Osteoblast (primary cell): ENCODE measurements around the gene TLCD1. TPM values are rescaled to one million over a fixed set of nuclear protein-coding genes. Genes with fewer than 3 reads are reported as not detected.

Source experiments
- DNase-seq: peaks from one replicate; pipeline ENCODE4 v3.0.0; 2011; ENCODE audit warnings: low spot score, mixed read lengths; ENCODE audit not compliant: insufficient read length; ENCODE audit errors: missing footprints
- H2AFZ ChIP-seq: 2 replicates; pipeline ENCODE4 v1.6.0; 2011; ENCODE audit warnings: mild to moderate bottlenecking, low read length
- H3K27ac ChIP-seq: 2 replicates; pipeline ENCODE4 v1.5.1; 2011; ENCODE audit warnings: mild to moderate bottlenecking, low read depth, low read length, moderate library complexity
- H3K27me3 ChIP-seq: 2 replicates; pipeline ENCODE4 v1.6.0; 2012; ENCODE audit warnings: mild to moderate bottlenecking, control low read depth, inconsistent platforms, low read length, moderate library complexity; ENCODE audit not compliant: insufficient read depth
- H3K36me3 ChIP-seq: 2 replicates; pipeline ENCODE4 v1.5.1; 2011; ENCODE audit warnings: mild to moderate bottlenecking, low read length, control low read depth, moderate library complexity; ENCODE audit not compliant: insufficient read depth
- H3K4me1 ChIP-seq: 2 replicates; pipeline ENCODE4 v1.5.1; 2011; ENCODE audit warnings: mild to moderate bottlenecking, low read length, control low read depth, moderate library complexity; ENCODE audit not compliant: insufficient read depth
- H3K4me2 ChIP-seq: 2 replicates; pipeline ENCODE4 v1.6.0; 2011; ENCODE audit warnings: mild to moderate bottlenecking, low read length; ENCODE audit not compliant: insufficient read depth
- H3K4me3 ChIP-seq: fragments of 200-600 bp; sonication (generic); 3 replicates; pipeline ENCODE4 v1.5.1; 2012; ENCODE audit warnings: mild to moderate bottlenecking, low read length, inconsistent platforms; ENCODE audit not compliant: insufficient read depth
- H3K79me2 ChIP-seq: 2 replicates; pipeline ENCODE4 v1.6.0; 2012; ENCODE audit warnings: mild to moderate bottlenecking, low read length, control low read depth, inconsistent platforms; ENCODE audit not compliant: insufficient read depth
- H3K9me3 ChIP-seq: 2 replicates; pipeline ENCODE4 v1.5.1; 2011; ENCODE audit warnings: low read depth, low read length, control low read depth
- H4K20me1 ChIP-seq: 2 replicates; pipeline ENCODE4 v1.6.0; 2012; ENCODE audit warnings: mild to moderate bottlenecking, low read length, control low read depth; ENCODE audit not compliant: insufficient read depth
- total RNA-seq: library from RNA; depleted of rRNA; stranded (reverse); fragments of >200 nt; gene quantifications from 2 replicates; pipeline ENCODE4 v1.2.3, GENCODE V29; 2012
- TF ChIP-seq, protein P1 (sequence below): IDR thresholded peaks from 2 replicates; pipeline ENCODE4 v1.5.1; 2011; ENCODE audit warnings: mild to moderate bottlenecking, low read depth, low read length, moderate library complexity; ENCODE audit errors: extremely low read depth

The TLCD1 gene, protein sequence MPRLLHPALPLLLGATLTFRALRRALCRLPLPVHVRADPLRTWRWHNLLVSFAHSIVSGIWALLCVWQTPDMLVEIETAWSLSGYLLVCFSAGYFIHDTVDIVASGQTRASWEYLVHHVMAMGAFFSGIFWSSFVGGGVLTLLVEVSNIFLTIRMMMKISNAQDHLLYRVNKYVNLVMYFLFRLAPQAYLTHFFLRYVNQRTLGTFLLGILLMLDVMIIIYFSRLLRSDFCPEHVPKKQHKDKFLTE
- total RNA-seq = 3.2 and 4.0 TPM in 2 replicates

DNA sequence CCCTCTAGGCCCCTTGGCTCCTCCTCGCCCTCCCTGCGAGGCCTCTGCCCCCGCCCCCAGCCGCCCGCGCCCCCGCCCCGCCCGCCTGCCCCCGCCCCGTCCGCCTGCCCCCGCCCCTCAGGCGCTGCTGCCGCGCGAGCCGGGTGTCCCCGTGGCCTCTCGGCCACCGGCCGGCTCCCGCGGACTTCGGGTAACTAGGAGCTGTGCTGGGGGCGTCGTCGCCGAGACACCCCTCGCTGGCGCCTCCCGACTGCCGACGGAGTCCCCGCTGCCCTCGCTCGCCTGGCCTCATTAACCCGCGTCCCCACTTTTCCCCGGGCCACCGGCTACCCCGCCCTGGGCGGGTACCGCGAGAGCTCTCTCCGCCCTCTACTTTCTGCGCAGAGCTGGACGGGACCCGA lies at the start of gene TLCD1:
TLCD1 (minus strand) TSS at position 8 of the 401 bp plus-strand sequence. CDS start 136 bp downstream, outside the sequence.
- Histone ChIP-seq H3K36me3 (peaks cover 38% of the 10 kb centered on the region), H3K4me2 (peak within 1 kb of the TSS; percentile 100), H3K27ac (peak within 1 kb of the TSS; percentile 51), H3K4me3 (peak within 1 kb of the TSS; percentile 79), H3K9me3 (no peaks in the 10 kb centered on the region), H3K27me3 (no peaks in the 10 kb centered on the region), H3K79me2 (peaks cover 21% of the 10 kb centered on the region), H3K4me1 (peaks cover 39% of the 10 kb centered on the region), H2AFZ (peak within 1 kb of the TSS; percentile 89), H4K20me1 (peaks cover 31% of the 10 kb centered on the region)
- TF ChIP-seq, protein P1, sequence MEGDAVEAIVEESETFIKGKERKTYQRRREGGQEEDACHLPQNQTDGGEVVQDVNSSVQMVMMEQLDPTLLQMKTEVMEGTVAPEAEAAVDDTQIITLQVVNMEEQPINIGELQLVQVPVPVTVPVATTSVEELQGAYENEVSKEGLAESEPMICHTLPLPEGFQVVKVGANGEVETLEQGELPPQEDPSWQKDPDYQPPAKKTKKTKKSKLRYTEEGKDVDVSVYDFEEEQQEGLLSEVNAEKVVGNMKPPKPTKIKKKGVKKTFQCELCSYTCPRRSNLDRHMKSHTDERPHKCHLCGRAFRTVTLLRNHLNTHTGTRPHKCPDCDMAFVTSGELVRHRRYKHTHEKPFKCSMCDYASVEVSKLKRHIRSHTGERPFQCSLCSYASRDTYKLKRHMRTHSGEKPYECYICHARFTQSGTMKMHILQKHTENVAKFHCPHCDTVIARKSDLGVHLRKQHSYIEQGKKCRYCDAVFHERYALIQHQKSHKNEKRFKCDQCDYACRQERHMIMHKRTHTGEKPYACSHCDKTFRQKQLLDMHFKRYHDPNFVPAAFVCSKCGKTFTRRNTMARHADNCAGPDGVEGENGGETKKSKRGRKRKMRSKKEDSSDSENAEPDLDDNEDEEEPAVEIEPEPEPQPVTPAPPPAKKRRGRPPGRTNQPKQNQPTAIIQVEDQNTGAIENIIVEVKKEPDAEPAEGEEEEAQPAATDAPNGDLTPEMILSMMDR = no peak
- DNase-seq = no peak

DNA sequence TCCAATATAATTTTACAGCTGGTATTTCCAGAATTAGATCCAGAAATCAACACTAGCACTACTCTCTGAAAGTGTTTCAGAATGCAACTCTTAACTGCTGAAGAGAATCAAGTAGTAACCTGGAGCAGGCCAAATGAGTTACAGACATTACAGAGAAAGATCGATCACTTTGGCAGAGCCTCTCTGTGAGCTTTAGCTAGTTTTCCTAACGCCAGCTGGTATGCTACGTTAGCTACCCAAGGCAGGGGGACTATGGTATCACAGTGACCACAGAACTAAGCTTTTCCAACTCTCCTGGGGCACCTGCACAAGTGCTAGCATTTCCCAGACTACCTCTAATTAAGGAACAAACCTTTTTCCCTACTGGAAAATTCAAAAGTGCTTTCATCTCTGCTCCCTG lies 48.2 kb upstream of the TLCD1 start:
- peaks cover 17% of the 10 kb centered on the region for H4K20me1 ChIP-seq
- H3K4me3 ChIP-seq = no peak overlapping the region
- H3K9me3 ChIP-seq = no peaks in the 10 kb centered on the region
- no peak overlapping the region for H2AFZ ChIP-seq
- H3K4me2 ChIP-seq = no peak overlapping the region
- no peaks in the 10 kb centered on the region for H3K4me1 ChIP-seq
- H3K27me3 ChIP-seq = no peaks in the 10 kb centered on the region
- DNase-seq = no peak
- no peaks in the 10 kb centered on the region for H3K36me3 ChIP-seq
- no peak overlapping the region for H3K27ac ChIP-seq
- TF ChIP-seq, protein P1 = no peak
- peaks cover 63% of the 10 kb centered on the region for H3K79me2 ChIP-seq

DNA sequence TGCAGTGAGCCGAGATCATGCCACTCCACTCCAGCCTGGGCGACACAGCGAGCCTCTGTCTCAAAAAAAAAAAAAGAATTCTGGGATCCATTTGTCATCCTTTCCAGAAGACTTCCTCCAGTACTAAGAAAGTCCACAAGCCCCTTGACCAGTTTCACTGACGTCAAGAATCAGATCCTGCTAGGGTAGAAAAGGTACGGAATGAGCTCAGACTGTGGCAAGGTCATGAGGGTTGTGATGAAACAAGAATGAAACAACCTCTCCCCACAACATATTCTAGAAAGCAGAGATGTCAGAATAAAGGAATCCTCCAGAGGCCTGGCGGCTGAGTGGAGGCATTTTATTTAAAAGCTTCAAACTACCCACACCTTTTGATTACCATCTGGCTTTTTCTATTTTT lies 47.7 kb upstream of the TLCD1 start:
- no peak for DNase-seq
- H3K36me3 ChIP-seq = no peaks in the 10 kb centered on the region
- no peaks in the 10 kb centered on the region for H3K9me3 ChIP-seq
- TF ChIP-seq, protein P1 = no peak
- peaks cover 14% of the 10 kb centered on the region for H4K20me1 ChIP-seq
- no peaks in the 10 kb centered on the region for H3K4me1 ChIP-seq
- H2AFZ ChIP-seq = no peak overlapping the region
- H3K79me2 ChIP-seq = peaks cover 60% of the 10 kb centered on the region
- no peak overlapping the region for H3K4me3 ChIP-seq
- no peaks in the 10 kb centered on the region for H3K27me3 ChIP-seq
- no peak overlapping the region for H3K4me2 ChIP-seq
- H3K27ac ChIP-seq = no peak overlapping the region

GRCh38 chr17:28765038-28765437 lies 39.0 kb upstream of the TLCD1 start:
- H3K4me3 ChIP-seq = no peak overlapping the region
- TF ChIP-seq, protein P1 = no peak
- H4K20me1 ChIP-seq = peaks cover 30% of the 10 kb centered on the region
- no peak overlapping the region for H3K4me2 ChIP-seq
- no peak overlapping the region for H3K27ac ChIP-seq
- no peaks in the 10 kb centered on the region for H3K27me3 ChIP-seq
- no peak overlapping the region for H2AFZ ChIP-seq
- DNase-seq = no peak
- H3K79me2 ChIP-seq = peaks cover 33% of the 10 kb centered on the region
- H3K4me1 ChIP-seq = peaks cover 5% of the 10 kb centered on the region
- peaks cover 14% of the 10 kb centered on the region for H3K36me3 ChIP-seq
- H3K9me3 ChIP-seq = no peaks in the 10 kb centered on the region
